SK-N-MC (cell line): ENCODE measurements around the gene LRRC3B.

Experiments
- EZH2 ChIP-seq: fragments of 200-600 bp; sonication (generic); IDR thresholded peaks from one replicate; pipeline ENCODE4 v1.6.1; 2017; ENCODE audit warnings: antibody characterized with exemption
- FOXP2 ChIP-seq: optimal IDR thresholded peaks from 2 replicates; pipeline ENCODE3; 2011; ENCODE audit warnings: mild to moderate bottlenecking, moderate library complexity; ENCODE audit not compliant: insufficient read depth; ENCODE audit errors: extremely low read length, control extremely low read depth
- POLR2AphosphoS5 ChIP-seq: IDR thresholded peaks from 2 replicates; pipeline ENCODE4 v1.6.1; 2012; ENCODE audit warnings: mild to moderate bottlenecking, low read depth, low read length, borderline replicate concordance

DNA sequence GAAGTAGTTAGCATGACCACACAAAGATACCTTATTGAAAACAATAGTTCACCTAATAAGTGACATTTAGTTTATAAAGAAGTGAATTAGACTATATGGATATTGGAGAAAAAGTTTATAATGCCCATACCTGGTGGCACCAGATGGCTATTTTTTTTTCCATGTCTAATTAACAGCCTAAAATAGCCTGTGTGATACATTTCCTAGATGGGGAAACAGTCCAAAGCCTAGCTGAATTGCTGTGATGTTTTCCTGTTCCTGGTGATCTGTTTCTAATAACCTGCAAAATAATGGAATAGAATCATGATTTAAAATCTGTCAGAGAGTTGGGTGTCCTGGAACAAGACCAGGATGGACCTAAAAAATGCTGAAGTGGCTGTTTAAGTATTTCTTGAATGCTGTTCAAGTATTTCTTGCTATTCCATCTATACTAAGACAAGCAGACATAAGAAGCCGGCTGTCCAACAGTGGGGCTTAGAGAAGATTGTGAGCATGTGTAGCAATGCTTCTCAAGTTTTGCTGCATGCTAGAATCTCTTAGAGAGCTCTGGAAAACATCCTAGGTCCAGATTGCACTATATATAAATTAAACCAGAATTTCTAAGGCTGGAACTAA lies 31.3 kb downstream of the LRRC3B start:
- no peak for TF ChIP-seq POLR2AphosphoS5
- TF ChIP-seq EZH2 = no peak
- TF ChIP-seq FOXP2 = no peak
